ENCODE measurements around the gene NUFIP2.
"Not testable (repeated sequence)": the region's sequence is repeated elsewhere in the genome, so short reads cannot be mapped to it uniquely, and the experiment has no call there.

NUFIP2 gene

GRCh38 chr17:29292071-29292991 is 1.6 kb downstream of the NUFIP2 start:
- no peaks in the 10 kb centered on the region for H3K27me3 Mint-ChIP-seq
- peak; percentile 70 for DNase-seq
- peak overlapping the region; percentile 99 for H3K27ac Mint-ChIP-seq
- no peaks in the 10 kb centered on the region for H3K9me3 Mint-ChIP-seq
- H3K36me3 Mint-ChIP-seq (ENCODE audit: low read depth): peaks cover 60% of the 10 kb centered on the region
- peaks cover 53% of the 10 kb centered on the region for H3K4me1 Mint-ChIP-seq (ENCODE audit: low read depth)
- H3K4me3 Mint-ChIP-seq: peak overlapping the region; percentile 98

GRCh38 chr17:29291163-29291752 is 2.7 kb downstream of the NUFIP2 start:
- H3K9me3 Mint-ChIP-seq: no peaks in the 10 kb centered on the region
- DNase-seq: no peak
- H3K36me3 Mint-ChIP-seq (ENCODE audit: low read depth): peaks cover 71% of the 10 kb centered on the region
- peak overlapping the region; percentile 92 for H3K4me3 Mint-ChIP-seq
- no peaks in the 10 kb centered on the region for H3K27me3 Mint-ChIP-seq
- peak overlapping the region; percentile 96 for H3K27ac Mint-ChIP-seq
- peaks cover 64% of the 10 kb centered on the region for H3K4me1 Mint-ChIP-seq (ENCODE audit: low read depth)

- H3K4me1 Mint-ChIP-seq (ENCODE audit: low read depth): peaks cover 70% of the 10 kb centered on the region
These were observed 4.1 kb downstream of the NUFIP2 start for GRCh38 chr17:29289852-29290251.

GRCh38 chr17:29283961-29284360 is 10.0 kb downstream of the NUFIP2 start:
- no peaks in the 10 kb centered on the region for H3K27me3 Mint-ChIP-seq
- H3K27ac Mint-ChIP-seq: peak overlapping the region; percentile 24
- peaks cover 4% of the 10 kb centered on the region for H3K9me3 Mint-ChIP-seq
- no peak for DNase-seq
- H3K4me3 Mint-ChIP-seq: peak overlapping the region; percentile 16
- H3K4me1 Mint-ChIP-seq (ENCODE audit: low read depth): peaks cover 76% of the 10 kb centered on the region
- peaks cover 97% of the 10 kb centered on the region for H3K36me3 Mint-ChIP-seq (ENCODE audit: low read depth)

More at GRCh38 chr17:29289852-29290251, 4.1 kb downstream of the NUFIP2 start:
- Mint-ChIP-seq H3K27me3 (no peaks in the 10 kb centered on the region), H3K36me3 (ENCODE audit: low read depth) (peaks cover 85% of the 10 kb centered on the region), H3K4me3 (peak overlapping the region; percentile 92), H3K27ac (peak overlapping the region; percentile 90), H3K9me3 (no peaks in the 10 kb centered on the region)
- DNase-seq: no peak

- Mint-ChIP-seq H3K27ac (no peak overlapping the region), H3K27me3 (no peaks in the 10 kb centered on the region), H3K36me3 (ENCODE audit: low read depth) (peaks cover 97% of the 10 kb centered on the region)
These were observed 10.5 kb downstream of the NUFIP2 start for GRCh38 chr17:29283496-29283895.

GRCh38 chr17:29279397-29280070 is 14.4 kb downstream of the NUFIP2 start:
- Mint-ChIP-seq H3K4me1 (ENCODE audit: low read depth) (peaks cover 76% of the 10 kb centered on the region), H3K27ac (no peak overlapping the region), H3K36me3 (ENCODE audit: low read depth) (peaks cover 95% of the 10 kb centered on the region), H3K4me3 (no peak overlapping the region), H3K9me3 (peaks cover 6% of the 10 kb centered on the region), H3K27me3 (no peaks in the 10 kb centered on the region)
- no peak for DNase-seq

More at GRCh38 chr17:29283496-29283895, 10.5 kb downstream of the NUFIP2 start:
- DNase-seq: no peak
- Mint-ChIP-seq H3K4me3 (peak overlapping the region; percentile 23), H3K4me1 (ENCODE audit: low read depth) (peaks cover 76% of the 10 kb centered on the region), H3K9me3 (peaks cover 6% of the 10 kb centered on the region)

GRCh38 chr17:29278692-29279091 is 15.3 kb downstream of the NUFIP2 start:
- no peaks in the 10 kb centered on the region for H3K27me3 Mint-ChIP-seq

GRCh38 chr17:29273924-29274323 is 20.0 kb downstream of the NUFIP2 start:
- no peaks in the 10 kb centered on the region for H3K27me3 Mint-ChIP-seq
- H3K9me3 Mint-ChIP-seq: peaks cover 2% of the 10 kb centered on the region
- H3K27ac Mint-ChIP-seq: peak overlapping the region; percentile 26
- no peak overlapping the region for H3K4me3 Mint-ChIP-seq
- H3K4me1 Mint-ChIP-seq (ENCODE audit: low read depth): peaks cover 67% of the 10 kb centered on the region
- peaks cover 93% of the 10 kb centered on the region for H3K36me3 Mint-ChIP-seq (ENCODE audit: low read depth)
- no peak for DNase-seq

More at GRCh38 chr17:29278692-29279091, 15.3 kb downstream of the NUFIP2 start:
- Mint-ChIP-seq H3K4me3 (no peak overlapping the region), H3K27ac (peak overlapping the region; percentile 26), H3K36me3 (ENCODE audit: low read depth) (peaks cover 96% of the 10 kb centered on the region), H3K4me1 (ENCODE audit: low read depth) (peaks cover 79% of the 10 kb centered on the region), H3K9me3 (peaks cover 6% of the 10 kb centered on the region)
- no peak for DNase-seq

GRCh38 chr17:29271980-29272379 is 22.0 kb downstream of the NUFIP2 start:
- DNase-seq, H3K4me3 Mint-ChIP-seq, H3K27me3 Mint-ChIP-seq, H3K9me3 Mint-ChIP-seq: not testable (repeated sequence)
- peak overlapping the region; percentile 57 for H3K27ac Mint-ChIP-seq
- peaks cover 91% of the 10 kb centered on the region for H3K36me3 Mint-ChIP-seq (ENCODE audit: low read depth)
- H3K4me1 Mint-ChIP-seq (ENCODE audit: low read depth): peaks cover 52% of the 10 kb centered on the region

- Mint-ChIP-seq H3K36me3 (ENCODE audit: low read depth) (peaks cover 90% of the 10 kb centered on the region), H3K9me3 (no peaks in the 10 kb centered on the region), H3K4me1 (ENCODE audit: low read depth) (peaks cover 58% of the 10 kb centered on the region), H3K27me3 (no peaks in the 10 kb centered on the region), H3K4me3 (no peak overlapping the region), H3K27ac (peak overlapping the region; percentile 89)
- no peak for DNase-seq
These were observed 30.0 kb downstream of the NUFIP2 start for GRCh38 chr17:29263916-29264315.

GRCh38 chr17:29257756-29258155 is 36.2 kb downstream of the NUFIP2 start:
- DNase-seq: no peak
- H3K27ac Mint-ChIP-seq: peak overlapping the region; percentile 76
- no peak overlapping the region for H3K4me3 Mint-ChIP-seq
- peaks cover 80% of the 10 kb centered on the region for H3K36me3 Mint-ChIP-seq (ENCODE audit: low read depth)
- H3K9me3 Mint-ChIP-seq: no peaks in the 10 kb centered on the region
- H3K4me1 Mint-ChIP-seq (ENCODE audit: low read depth): peaks cover 57% of the 10 kb centered on the region
- no peaks in the 10 kb centered on the region for H3K27me3 Mint-ChIP-seq

- no peaks in the 10 kb centered on the region for H3K27me3 Mint-ChIP-seq
These were observed 37.0 kb downstream of the NUFIP2 start for GRCh38 chr17:29256735-29257466.

GRCh38 chr17:29255926-29256522 is 37.9 kb downstream of the NUFIP2 start:
- peak overlapping the region; percentile 53 for H3K27ac Mint-ChIP-seq
- no peak for DNase-seq
- peaks cover 46% of the 10 kb centered on the region for H3K4me1 Mint-ChIP-seq (ENCODE audit: low read depth)

More at GRCh38 chr17:29256735-29257466, 37.0 kb downstream of the NUFIP2 start:
- peak overlapping the region; percentile 76 for H3K27ac Mint-ChIP-seq
- no peak overlapping the region for H3K4me3 Mint-ChIP-seq
- H3K4me1 Mint-ChIP-seq (ENCODE audit: low read depth): peaks cover 52% of the 10 kb centered on the region
- H3K9me3 Mint-ChIP-seq: no peaks in the 10 kb centered on the region
- H3K36me3 Mint-ChIP-seq (ENCODE audit: low read depth): peaks cover 72% of the 10 kb centered on the region
- DNase-seq: no peak

More at GRCh38 chr17:29255926-29256522, 37.9 kb downstream of the NUFIP2 start:
- Mint-ChIP-seq H3K27me3 (no peaks in the 10 kb centered on the region), H3K9me3 (no peaks in the 10 kb centered on the region), H3K36me3 (ENCODE audit: low read depth) (peaks cover 63% of the 10 kb centered on the region), H3K4me3 (no peak overlapping the region)
